ENCODE data around the gene RTL1.

GRCh38 chr14:100836311-100836805 is 67.2 kb downstream of the RTL1 start:
- TF ChIP-seq, protein P1, sequence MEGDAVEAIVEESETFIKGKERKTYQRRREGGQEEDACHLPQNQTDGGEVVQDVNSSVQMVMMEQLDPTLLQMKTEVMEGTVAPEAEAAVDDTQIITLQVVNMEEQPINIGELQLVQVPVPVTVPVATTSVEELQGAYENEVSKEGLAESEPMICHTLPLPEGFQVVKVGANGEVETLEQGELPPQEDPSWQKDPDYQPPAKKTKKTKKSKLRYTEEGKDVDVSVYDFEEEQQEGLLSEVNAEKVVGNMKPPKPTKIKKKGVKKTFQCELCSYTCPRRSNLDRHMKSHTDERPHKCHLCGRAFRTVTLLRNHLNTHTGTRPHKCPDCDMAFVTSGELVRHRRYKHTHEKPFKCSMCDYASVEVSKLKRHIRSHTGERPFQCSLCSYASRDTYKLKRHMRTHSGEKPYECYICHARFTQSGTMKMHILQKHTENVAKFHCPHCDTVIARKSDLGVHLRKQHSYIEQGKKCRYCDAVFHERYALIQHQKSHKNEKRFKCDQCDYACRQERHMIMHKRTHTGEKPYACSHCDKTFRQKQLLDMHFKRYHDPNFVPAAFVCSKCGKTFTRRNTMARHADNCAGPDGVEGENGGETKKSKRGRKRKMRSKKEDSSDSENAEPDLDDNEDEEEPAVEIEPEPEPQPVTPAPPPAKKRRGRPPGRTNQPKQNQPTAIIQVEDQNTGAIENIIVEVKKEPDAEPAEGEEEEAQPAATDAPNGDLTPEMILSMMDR (IDR thresholded peaks at IDR 0.05): no peak
- TF ChIP-seq POLR2A (IDR thresholded peaks at IDR 0.05): no peak

All from Peyer's patch (tissue), 4 donors.